GM12878 (cell line): Measurements from ENCODE around the gene HTR1D. TPM values are rescaled to one million over a fixed set of nuclear protein-coding genes. Genes with fewer than 3 reads are reported as not detected.
A peak's percentile ranks its signal among the peaks of the same experiment; 100 is the strongest.

Experiments used
- ATAC-seq: fragments of 200-7000 bp; cut with Tn5 transposase; 3 replicates; pipeline ENCODE4 v1.9.1; 2020; ENCODE audit warnings: mild to moderate bottlenecking, moderate library complexity
- BruUV-seq: library from RNA; stranded (reverse); fragments of 400-500 nt; replicated peaks from 2 replicates; lab custom pipeline; 2021; lab: Mats Ljungman, UMichigan
- CTCF ChIA-PET: fragments of 300-600 bp; sonication (Branson Sonifier 250); formaldehyde crosslinking; extraction: SDS; loops from one replicate; lab custom pipeline; 2021; ENCODE audit warnings: inconsistent platforms; lab: Yijun Ruan, JAX
- POLR2A ChIA-PET: fragments of 350-600 bp; formaldehyde crosslinking; extraction: SDS; loops from one replicate; lab custom pipeline; 2021; ENCODE audit warnings: inconsistent platforms; lab: Charles Lee
- RAD21 ChIA-PET: fragments of 300-600 bp; sonication (Branson Sonifier 250); formaldehyde crosslinking; loops from one replicate; lab custom pipeline; 2023; ENCODE audit warnings: antibody characterized with exemption; ENCODE audit not compliant: unreplicated experiment; lab: Charles Lee
- SMC1A ChIA-PET: fragments of 300-600 bp; sonication (Branson Sonifier 250); formaldehyde crosslinking; loops from one replicate; lab custom pipeline; 2023; ENCODE audit not compliant: unreplicated experiment, uncharacterized antibody; lab: Charles Lee
- DNase-seq: peaks from one replicate; pipeline ENCODE4 v3.0.0-alpha.2; 2011; ENCODE audit warnings: low read depth, low spot score
- FAIRE-seq: peaks from 3 replicates; lab custom pipeline; 2011; peaks lifted over from hg19 to GRCh38; lab: Jason Lieb, UNC
- H2AFZ ChIP-seq: 2 replicates; pipeline ENCODE4 v1.6.0; 2011; ENCODE audit warnings: low read depth, low read length, control low read depth; ENCODE audit not compliant: control insufficient read depth
- H3K27ac ChIP-seq: 2 replicates; pipeline ENCODE4 v1.5.1; 2011; ENCODE audit warnings: control low read depth; ENCODE audit not compliant: control insufficient read depth, insufficient read depth
- H3K27me3 ChIP-seq, 2 experiments: replicated peaks in 1 of 2; 2 replicates each; pipeline versions ENCODE4 v1.6.0 to v1.6.1; 2011; ENCODE audit warnings: low read length in 1 of 2; ENCODE audit not compliant: control insufficient read depth in 2 of 2, insufficient read depth in 2 of 2
- H3K36me3 ChIP-seq, 2 experiments: 2 replicates each; pipeline ENCODE4 v1.5.1; 2011; ENCODE audit warnings: low read length in 1 of 2; ENCODE audit not compliant: control insufficient read depth in 2 of 2, insufficient read depth in 2 of 2
- H3K4me1 ChIP-seq: 2 replicates; pipeline ENCODE4 v1.6.1; 2011; ENCODE audit warnings: mild to moderate bottlenecking, low read length, moderate library complexity, mixed read lengths; ENCODE audit not compliant: control insufficient read depth, insufficient read depth
- H3K4me2 ChIP-seq: 2 replicates; pipeline ENCODE4 v1.6.0; 2011; ENCODE audit warnings: control low read depth; ENCODE audit not compliant: control insufficient read depth, insufficient read depth
- H3K4me3 ChIP-seq: fragments of 200-600 bp; sonication (generic); 2 replicates; pipeline ENCODE4 v1.5.1; 2016
- H3K79me2 ChIP-seq: 2 replicates; pipeline ENCODE4 v1.6.0; 2011; ENCODE audit warnings: low read length; ENCODE audit not compliant: control insufficient read depth, insufficient read depth
- H3K9ac ChIP-seq: 2 replicates; pipeline ENCODE4 v1.8.0; 2011; ENCODE audit warnings: low read length, control low read depth, mixed read lengths; ENCODE audit not compliant: control insufficient read depth, insufficient read depth
- H3K9me3 ChIP-seq: replicated peaks from 3 replicates; pipeline ENCODE4 v1.5.1; 2011; ENCODE audit warnings: mild to moderate bottlenecking, low read length; ENCODE audit not compliant: control insufficient read depth, insufficient read depth
- H4K20me1 ChIP-seq: 2 replicates; pipeline ENCODE4 v1.6.0; 2011; ENCODE audit not compliant: control insufficient read depth, insufficient read depth
- ATF7 ChIP-seq: fragments of 450-650 bp; IDR thresholded peaks from 2 replicates; pipeline ENCODE4 v1.6.1; 2016; ENCODE audit warnings: low read depth, mild to moderate bottlenecking
- IKZF2 ChIP-seq, 2 experiments: fragments of 450-650 bp; IDR thresholded peaks; 2 replicates each; pipeline ENCODE4 v1.6.1; 2017; ENCODE audit warnings: mild to moderate bottlenecking in 2 of 2, moderate library complexity in 2 of 2
- POLR2AphosphoS5 ChIP-seq: IDR thresholded peaks from 2 replicates; pipeline ENCODE4 v1.6.1; 2011; ENCODE audit warnings: mild to moderate bottlenecking, low read length, inconsistent platforms
- RAD51 ChIP-seq: fragments of 450-650 bp; IDR thresholded peaks from 2 replicates; pipeline ENCODE4 v1.6.1; 2016; ENCODE audit warnings: moderate library complexity, mild to moderate bottlenecking, inconsistent platforms
- USF2 ChIP-seq: IDR thresholded peaks from 2 replicates; pipeline ENCODE4 v1.6.1; 2011; ENCODE audit warnings: low read depth, low read length, improper control_type of control experiment, borderline replicate concordance
- WGBS: methylation state at CpG from one replicate; pipeline ENCODE4 v1.1.6; 2016; ENCODE audit warnings: low lambda C conversion rate; ENCODE audit not compliant: insufficient replicate concordance, insufficient coverage; ENCODE audit errors: missing lambda C conversion rate; 5-methylcytosine and 5-hydroxymethylcytosine counted together
- in situ Hi-C: fragments of 300-500 bp; cut with MboI; formaldehyde crosslinking; loops from 9 replicates; pipeline ENCODE4 v1.14.3; 2018; ENCODE audit warnings: mixed read lengths
- intact Hi-C: fragments of 100-400 bp; cut with micrococcal nuclease; formaldehyde crosslinking; loops from one replicate; pipeline ENCODE4 v1.14.2; 2022; ENCODE audit not compliant: unreplicated experiment
- polyA plus RNA-seq, 11 experiments: library from polyadenylated mRNA; depleted of rRNA in 4 of 11; unstranded in 6 of 11; stranded (reverse) in 5 of 11; fragments of >200 nt; fragmentation: Nextera tagmentation in 4 of 11; fragmentation: Illumina TruSeq in 1 of 11; extraction: Ambion mirVana in 4 of 11; extraction: Trizol in 1 of 11; gene quantifications; 1 replicate in 1 of 11; 2 replicates in 10 of 11; pipeline versions ENCODE4 v1.2.1 to v1.2.3, GENCODE V29; 2011 to 2016; ENCODE audit warnings: inconsistent platforms in 2 of 11, missing spikeins in 2 of 11, low read depth in 1 of 11
- total RNA-seq, 4 experiments: library from RNA; depleted of rRNA in 3 of 4; stranded (reverse); fragments of >200 nt in 3 of 4; fragmentation: Illumina TruSeq in 1 of 4; extraction: Trizol in 1 of 4; gene quantifications; 2 replicates each; pipeline versions ENCODE4 v1.2.1 to v1.2.3, GENCODE V29; 2013 to 2021

The HTR1D gene
- total and polyA plus RNA-seq, 10 of the 15 experiments (the other 5 are each of a cell fraction or from before 2014, with no cell fraction given): 0.07 TPM; not detected in 9

- ChIA-PET POLR2A (interaction anchor here (0.6 to 1.8 kb wide), 6 partner anchors 9 to 198 kb away, joined by 4 to 6 read pairs (median 4); no protein-coding TSS in a partner anchor), SMC1A (interaction anchor here (0.7 to 8.2 kb wide), 9 partner anchors 8 to 149 kb away, joined by 3 to 65 read pairs (median 3); no protein-coding TSS in a partner anchor), RAD21 (interaction anchor here (0.7 to 2.4 kb wide), 5 partner anchors 8 to 70 kb away, joined by 3 to 12 read pairs (median 3); no protein-coding TSS in a partner anchor), CTCF (interaction anchor here (1.5 to 6.9 kb wide), 3 partner anchors 9 to 70 kb away, joined by 5 to 41 read pairs (median 5); no protein-coding TSS in a partner anchor)
- TF ChIP-seq RAD51 (peak; percentile 76; the same call in 1 of the 2 replicates), POLR2AphosphoS5 (no peak), USF2 (peak; percentile 59)
- Histone ChIP-seq H3K4me3 (no peak overlapping the region; the same call in 1 of the 2 replicates), H4K20me1 (no peaks in the 10 kb centered on the region), H2AFZ (peak overlapping the region; percentile 77), H3K9ac (no peak overlapping the region), H3K79me2 (peaks cover 19% of the 10 kb centered on the region), H3K9me3 (no peaks in the 10 kb centered on the region), H3K27ac (no peak overlapping the region), H3K4me2 (peak overlapping the region; percentile 77; the same call in 1 of the 2 replicates), H3K4me1 (peaks cover 13% of the 10 kb centered on the region), H3K27me3 (no peaks in the 10 kb centered on the region), H3K36me3 (no peaks in the 10 kb centered on the region)
- no peak for FAIRE-seq
- intact Hi-C loops (no loop called here), in situ Hi-C loops (no loop called here)
- WGBS: 0% methylated on average over 5 of the region's 5 CpGs
- no peak for DNase-seq
- BruUV-seq: no TSS peak
- peak; percentile 32 for ATAC-seq
Measured at GRCh38 chr1:23169727-23170335, 47.5 kb downstream of the HTR1D start.

- Histone ChIP-seq H3K36me3 (no peaks in the 10 kb centered on the region), H2AFZ (peak overlapping the region; percentile 77), H3K4me3 (peak overlapping the region; percentile 95), H3K9ac (no peak overlapping the region), H3K27ac (no peak overlapping the region), H4K20me1 (no peaks in the 10 kb centered on the region), H3K79me2 (peaks cover 23% of the 10 kb centered on the region), H3K4me2 (peak overlapping the region; percentile 77), H3K27me3 (no peaks in the 10 kb centered on the region), H3K9me3 (no peaks in the 10 kb centered on the region), H3K4me1 (peaks cover 8% of the 10 kb centered on the region)
- ChIA-PET POLR2A (interaction anchor here (0.6 to 1.8 kb wide), 3 partner anchors 8 to 199 kb away, joined by 4 to 6 read pairs (median 4); no protein-coding TSS in a partner anchor), RAD21 (interaction anchor here (0.7 to 2.4 kb wide), 6 partner anchors 8 to 70 kb away, joined by 3 to 12 read pairs (median 3); no protein-coding TSS in a partner anchor), SMC1A (interaction anchor here (1.1 to 8.2 kb wide), 7 partner anchors 8 to 149 kb away, joined by 3 to 65 read pairs (median 4); no protein-coding TSS in a partner anchor), CTCF (interaction anchor here (1.5 to 6.9 kb wide), 3 partner anchors 10 to 69 kb away, joined by 5 to 41 read pairs (median 5); no protein-coding TSS in a partner anchor)
- ATAC-seq (no peak), FAIRE-seq (no peak), DNase-seq (no peak)
- WGBS: 22% methylated on average over 14 of the region's 14 CpGs
- intact Hi-C loops: no loop called here
- no TSS peak for BruUV-seq
- 0 out of 4 replicates have a peak, but pooled peaks of 1 of the 2 experiments have one; percentile 1 for TF ChIP-seq IKZF2 (IDR thresholded peaks at IDR 0.05)
- no peak for TF ChIP-seq ATF7
- in situ Hi-C loops: no loop called here
Measured at GRCh38 chr1:23169195-23169575, 48.1 kb downstream of the HTR1D start.
